ENCODE results near the gene DNAH3. TPM values are rescaled to one million over a fixed set of nuclear protein-coding genes. Genes with fewer than 3 reads are reported as not detected.

The DNAH3 gene
- total RNA-seq, 1 experiment from 2014 or later = 0.24 TPM

- H3K27ac Mint-ChIP-seq = no peak overlapping the region
- no peak overlapping the region for H3K23ac ChIP-seq (ENCODE audit: insufficient read length, low read depth, low read length)
- no peaks in the 10 kb centered on the region for H3K9me3 ChIP-seq (ENCODE audit: control insufficient read depth, low read depth, low read length)
- no peaks in the 10 kb centered on the region for H3K23me2 ChIP-seq (ENCODE audit: insufficient read length, low read depth, low read length, poor library complexity, severe bottlenecking)
- no peak for DNase-seq
- H3K18ac ChIP-seq (ENCODE audit: insufficient read length, low read depth, low read length) = no peak overlapping the region
- no CpG with 5 or more reads among the region's 6 CpGs for WGBS (ENCODE audit: extremely low coverage, insufficient read length, low lambda C conversion rate)
- H3K9ac ChIP-seq (ENCODE audit: extremely low read depth, insufficient read length, low read length) = no peak overlapping the region
- H3K27ac ChIP-seq (ENCODE audit: insufficient read length, low read depth, low read length) = no peak overlapping the region
- H3K4me3 Mint-ChIP-seq = no peak overlapping the region
- H3K9me3 Mint-ChIP-seq = peaks cover 0 to 4% of the 10 kb centered on the region in 2 experiments; a peak in 2 of 5 replicates
- H3K27me3 Mint-ChIP-seq (ENCODE audit: low read depth) = no peaks in the 10 kb centered on the region; the same call in 1 of the 2 replicates
- H3K36me3 Mint-ChIP-seq (ENCODE audit: insufficient read depth in 1 of 3, low read depth in 3 of 3) = peaks cover 0 to 4% (median 2%) of the 10 kb centered on the region in 3 experiments; a peak in 2 of 7 replicates
- H2BK20ac ChIP-seq (ENCODE audit: low read depth, low read length, poor library complexity, severe bottlenecking) = no peak overlapping the region
- H3K4me1 Mint-ChIP-seq = no peaks in the 10 kb centered on the region; a peak in 1 of 4 replicates
- H3K4ac ChIP-seq (ENCODE audit: low read depth, low read length) = no peak overlapping the region
- H4K91ac ChIP-seq (ENCODE audit: insufficient read length, low read depth, low read length) = no peak overlapping the region
- no peak overlapping the region for H3K56ac ChIP-seq (ENCODE audit: insufficient read length, low read depth, low read length)
- H3K79me2 ChIP-seq (ENCODE audit: insufficient read depth, low read length) = no peaks in the 10 kb centered on the region
- H2BK5ac ChIP-seq (ENCODE audit: insufficient read length, low read length) = no peak overlapping the region
- H4K5ac ChIP-seq (ENCODE audit: insufficient read length, low read depth, low read length) = no peak overlapping the region
- H3K14ac ChIP-seq (ENCODE audit: insufficient read depth, low read length) = no peak overlapping the region
- no peaks in the 10 kb centered on the region for H3K79me1 ChIP-seq (ENCODE audit: insufficient read depth, low read depth, low read length, poor library complexity, severe bottlenecking)
- H3K4me2 ChIP-seq (ENCODE audit: insufficient read depth, insufficient read length, low read length) = no peak overlapping the region
- H2BK120ac ChIP-seq (ENCODE audit: low read depth, low read length, poor library complexity, severe bottlenecking) = no peak overlapping the region
- no peak overlapping the region for H4K8ac ChIP-seq (replicated peaks; ENCODE audit: insufficient read length, low read depth, low read length)
- no peak overlapping the region for H2AK5ac ChIP-seq (ENCODE audit: insufficient read length, low read length)
- no peak overlapping the region for H2BK15ac ChIP-seq (ENCODE audit: low read depth, low read length)
- H2BK12ac ChIP-seq (ENCODE audit: insufficient read length, low read depth, low read length) = no peak overlapping the region
- TF ChIP-seq, protein P1, sequence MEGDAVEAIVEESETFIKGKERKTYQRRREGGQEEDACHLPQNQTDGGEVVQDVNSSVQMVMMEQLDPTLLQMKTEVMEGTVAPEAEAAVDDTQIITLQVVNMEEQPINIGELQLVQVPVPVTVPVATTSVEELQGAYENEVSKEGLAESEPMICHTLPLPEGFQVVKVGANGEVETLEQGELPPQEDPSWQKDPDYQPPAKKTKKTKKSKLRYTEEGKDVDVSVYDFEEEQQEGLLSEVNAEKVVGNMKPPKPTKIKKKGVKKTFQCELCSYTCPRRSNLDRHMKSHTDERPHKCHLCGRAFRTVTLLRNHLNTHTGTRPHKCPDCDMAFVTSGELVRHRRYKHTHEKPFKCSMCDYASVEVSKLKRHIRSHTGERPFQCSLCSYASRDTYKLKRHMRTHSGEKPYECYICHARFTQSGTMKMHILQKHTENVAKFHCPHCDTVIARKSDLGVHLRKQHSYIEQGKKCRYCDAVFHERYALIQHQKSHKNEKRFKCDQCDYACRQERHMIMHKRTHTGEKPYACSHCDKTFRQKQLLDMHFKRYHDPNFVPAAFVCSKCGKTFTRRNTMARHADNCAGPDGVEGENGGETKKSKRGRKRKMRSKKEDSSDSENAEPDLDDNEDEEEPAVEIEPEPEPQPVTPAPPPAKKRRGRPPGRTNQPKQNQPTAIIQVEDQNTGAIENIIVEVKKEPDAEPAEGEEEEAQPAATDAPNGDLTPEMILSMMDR (conservative IDR thresholded peaks at IDR 0.05) = no peak
- no peak overlapping the region for H3T11ph ChIP-seq (ENCODE audit: low read length)
- no peaks in the 10 kb centered on the region for H3K4me1 ChIP-seq (ENCODE audit: insufficient read depth, low read length)
- no peak overlapping the region for H2AFZ ChIP-seq (ENCODE audit: low read length)
- no peaks in the 10 kb centered on the region for H3K27me3 ChIP-seq (ENCODE audit: insufficient read depth, low read length)
- H4K20me1 ChIP-seq (ENCODE audit: control insufficient read depth, insufficient read depth, insufficient read length) = no peaks in the 10 kb centered on the region
These were observed 166.6 kb downstream of the DNAH3 start for GRCh38 chr16:20984019-20984418.

Data from H9 (cell line).